ENCODE results near the gene LMNB1.
A peak's percentile ranks its signal among the peaks of the same experiment; 100 is the strongest.
"Not testable (repeated sequence)": the region's sequence is repeated elsewhere in the genome, so short reads cannot be mapped to it uniquely, and the experiment has no call there.

The LMNB1 gene

DNA sequence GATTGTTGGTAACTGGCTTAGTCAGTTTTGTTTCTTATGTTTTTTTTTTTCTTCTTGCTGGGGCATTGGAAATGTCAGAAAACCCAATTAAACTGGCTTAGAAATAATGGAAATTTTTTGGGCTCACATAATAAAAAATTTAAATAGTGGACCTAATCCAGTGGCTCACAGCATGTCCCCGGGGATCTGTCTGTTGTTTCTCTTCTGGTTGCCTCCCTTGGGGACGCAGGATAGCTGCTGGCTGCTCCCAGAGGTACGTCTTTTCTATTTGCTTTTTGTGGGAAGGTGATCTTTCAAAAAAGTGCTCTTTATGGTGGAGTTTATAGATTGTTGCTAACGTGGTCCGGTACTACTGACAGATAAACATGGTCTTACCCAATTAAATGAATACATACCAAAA, 52.2 kb downstream of the LMNB1 start:
- DNase-seq, result no peak

DNA sequence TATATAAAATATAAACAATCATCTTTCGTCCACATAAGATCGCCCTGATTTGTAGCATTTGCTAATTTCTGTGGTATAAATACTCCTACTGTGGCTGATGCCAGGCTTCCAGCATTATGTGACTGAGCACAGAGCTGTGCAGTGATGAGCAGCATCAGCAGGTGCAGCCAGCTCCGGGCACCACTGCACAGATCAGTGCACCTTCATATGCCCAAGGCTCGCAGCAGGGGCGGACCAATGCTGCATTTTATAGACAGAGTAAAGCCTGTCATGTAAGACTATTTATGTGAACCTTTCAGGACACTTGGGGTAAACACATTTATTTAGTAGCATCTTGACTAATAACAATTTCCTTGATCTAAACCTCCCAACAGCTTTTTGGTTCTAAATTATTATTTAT, 53.1 kb downstream of the LMNB1 start:
- DNase-seq, result no peak

DNA sequence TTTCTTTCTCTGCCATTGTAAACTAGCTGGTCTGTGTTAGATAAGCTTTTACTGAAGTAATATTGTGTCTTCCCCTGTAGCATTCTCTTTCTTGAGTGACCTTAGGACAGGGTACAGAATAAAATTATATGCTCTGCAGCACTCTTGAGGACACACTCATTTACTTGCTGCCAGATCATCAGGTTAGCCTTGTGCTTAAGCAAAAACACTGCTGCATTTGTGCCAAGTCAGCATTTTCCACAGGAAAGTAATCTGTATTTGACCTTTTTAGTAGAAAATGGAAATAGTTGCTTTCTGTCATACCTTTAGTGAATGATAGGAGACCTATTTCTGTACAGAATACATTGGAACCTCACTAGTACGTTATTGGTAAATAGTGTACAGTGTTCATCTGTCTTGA, 54.2 kb downstream of the LMNB1 start:
- DNase-seq, result no peak

DNA sequence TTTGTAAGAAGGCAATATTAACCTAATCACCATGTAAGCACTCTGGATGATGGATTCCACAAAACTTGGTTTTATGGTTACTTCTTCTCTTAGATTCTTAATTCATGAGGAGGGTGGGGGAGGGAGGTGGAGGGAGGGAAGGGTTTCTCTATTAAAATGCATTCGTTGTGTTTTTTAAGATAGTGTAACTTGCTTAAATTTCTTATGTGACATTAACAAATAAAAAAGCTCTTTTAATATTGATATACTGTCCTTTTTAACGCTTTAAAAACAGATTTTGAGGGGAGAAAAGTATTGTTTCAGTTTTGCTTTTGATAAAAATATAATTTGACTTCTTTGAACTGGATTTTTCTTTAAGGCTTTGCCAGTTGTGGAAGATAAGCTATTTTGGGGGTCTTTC, 59.8 kb downstream of the LMNB1 start:
- no peak for DNase-seq

DNA sequence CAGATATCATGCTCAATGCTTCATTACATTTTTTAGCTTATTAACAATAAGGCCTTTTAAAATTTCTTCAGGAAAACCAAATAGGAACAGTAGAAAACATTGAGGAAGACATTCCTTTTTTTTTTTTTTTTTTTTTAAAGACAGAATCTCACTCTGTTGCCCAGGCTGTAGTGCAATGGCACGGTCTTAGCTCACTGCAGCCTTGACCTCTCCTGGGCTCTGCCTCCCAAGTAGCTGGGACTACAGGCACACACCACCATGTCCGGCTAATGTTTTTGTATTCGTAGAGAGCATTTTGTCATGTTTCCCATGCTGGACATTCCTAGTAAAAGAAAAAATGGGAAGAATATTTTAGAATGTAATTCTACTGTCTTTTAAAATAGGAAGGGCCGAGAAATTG, 60.3 kb downstream of the LMNB1 start:
- DNase-seq, result no peak

DNA sequence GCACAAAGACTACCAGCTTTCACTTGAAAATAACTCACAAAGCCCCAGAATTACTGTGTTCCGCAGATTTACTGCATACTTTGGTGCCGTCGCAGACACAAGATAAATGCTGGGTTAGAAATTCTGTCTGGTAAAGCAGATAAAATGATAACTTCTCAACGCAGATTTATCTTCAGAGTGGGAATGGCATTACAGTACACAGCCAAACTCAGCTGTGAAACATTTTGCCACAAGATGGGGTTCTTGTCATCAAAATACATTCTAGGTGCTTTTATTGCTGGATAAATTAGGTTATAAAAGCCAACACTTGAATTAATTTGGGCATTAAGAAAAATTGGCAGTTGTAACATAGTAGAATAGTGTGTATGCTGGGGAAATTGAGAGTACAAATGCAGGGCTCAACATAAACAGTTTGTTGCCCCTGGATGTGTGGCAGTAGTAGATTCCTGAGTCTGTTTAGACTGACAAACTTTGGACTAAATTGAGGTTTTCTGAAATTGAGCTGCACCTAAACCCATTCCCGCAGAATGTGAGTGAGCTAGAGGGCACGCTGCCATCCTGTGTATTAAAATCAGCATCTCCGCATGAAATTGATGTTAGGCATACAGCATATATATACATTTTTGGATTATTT, 61.1 kb downstream of the LMNB1 start:
- DNase-seq, result no peak

DNA sequence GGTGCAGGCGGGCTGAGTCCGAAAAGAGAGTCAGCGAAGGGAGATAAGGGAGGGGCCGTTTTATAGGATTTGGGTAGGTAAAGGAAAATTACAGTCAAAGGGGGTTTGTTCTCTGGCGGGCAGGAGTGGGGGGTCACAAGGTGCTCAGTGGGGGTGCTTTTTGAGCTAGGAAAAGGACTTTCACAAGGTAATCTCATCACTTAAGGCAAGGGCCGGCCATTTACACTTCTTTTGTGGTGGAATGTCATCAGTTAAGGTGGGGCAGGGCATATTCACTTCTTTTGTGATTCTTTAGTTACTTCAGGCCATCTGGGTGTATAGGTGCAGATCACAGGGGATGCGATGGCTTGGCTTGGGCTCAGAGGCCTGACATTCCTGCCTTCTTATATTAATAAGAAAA, 62.5 kb downstream of the LMNB1 start:
- DNase-seq, result not testable (repeated sequence)

DNA sequence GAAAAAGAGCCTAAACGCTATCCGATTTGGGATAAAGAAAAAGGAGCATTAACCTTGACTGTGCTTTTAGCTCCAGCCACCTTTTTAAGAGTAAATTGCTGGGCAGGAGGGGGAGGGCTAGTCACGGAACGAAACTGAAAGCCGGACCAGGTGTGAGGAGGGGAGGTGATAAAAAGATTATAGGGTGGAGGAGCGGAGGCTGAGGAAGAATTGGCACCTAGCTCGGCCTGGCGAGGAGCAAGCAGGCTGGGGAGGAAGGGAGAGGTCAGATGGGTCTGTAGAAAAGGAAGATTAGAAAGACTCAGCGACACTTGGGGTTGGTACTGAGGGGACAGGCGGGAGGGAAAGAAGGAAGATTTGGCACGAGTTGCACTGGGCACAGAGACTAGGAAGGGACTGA, 66.4 kb downstream of the LMNB1 start:
- not testable (repeated sequence) for DNase-seq

DNA sequence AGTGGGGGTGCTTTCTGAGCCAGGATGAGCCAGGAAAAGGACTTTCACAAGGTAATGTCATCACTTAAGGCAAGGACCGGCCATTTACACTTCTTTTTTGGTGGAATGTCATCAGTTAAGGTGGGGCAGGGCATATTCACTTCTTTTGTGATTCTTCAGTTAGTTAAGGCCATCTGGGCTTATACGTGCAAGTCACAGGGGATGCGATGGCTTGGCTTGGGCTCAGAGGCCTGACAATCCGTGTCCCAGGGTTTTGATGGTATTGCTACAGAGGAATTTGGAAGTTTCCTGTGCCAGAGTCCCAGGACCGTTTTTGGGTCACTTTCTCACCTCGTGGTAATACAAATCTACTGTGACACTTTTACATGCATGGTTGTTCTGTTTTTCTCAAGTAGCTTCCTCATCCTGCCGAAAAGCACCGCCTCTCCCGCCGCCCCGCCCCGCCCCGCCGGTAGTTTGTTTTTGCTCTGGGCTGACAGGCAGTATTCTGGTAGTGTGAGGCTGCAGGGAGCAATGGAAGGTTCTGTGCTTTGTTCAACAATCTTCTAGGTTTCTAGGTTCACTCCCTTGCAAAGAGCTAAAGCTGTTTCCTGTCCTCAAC, 68.6 kb downstream of the LMNB1 start:
- DNase-seq, result peak; percentile 26

DNA sequence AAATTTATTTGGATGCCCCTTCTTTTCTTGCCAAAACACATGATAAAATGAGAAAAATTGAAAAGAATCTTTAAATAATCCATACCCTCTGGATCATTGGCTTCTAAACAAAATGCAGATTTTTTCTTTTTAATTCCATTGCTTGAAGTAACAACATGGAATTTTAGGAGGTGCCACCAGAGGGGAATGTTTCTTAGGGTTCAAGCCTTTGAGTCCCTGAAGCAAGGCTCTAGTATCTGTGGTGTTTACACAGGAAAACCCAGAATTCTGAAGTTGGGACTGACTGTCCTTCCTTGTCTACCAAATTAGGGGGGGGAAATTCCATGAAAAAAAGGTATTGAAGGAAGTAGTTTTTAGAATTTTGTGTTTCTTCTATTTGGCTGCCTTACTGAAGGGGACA, 69.4 kb downstream of the LMNB1 start:
- DNase-seq, result no peak

DNA sequence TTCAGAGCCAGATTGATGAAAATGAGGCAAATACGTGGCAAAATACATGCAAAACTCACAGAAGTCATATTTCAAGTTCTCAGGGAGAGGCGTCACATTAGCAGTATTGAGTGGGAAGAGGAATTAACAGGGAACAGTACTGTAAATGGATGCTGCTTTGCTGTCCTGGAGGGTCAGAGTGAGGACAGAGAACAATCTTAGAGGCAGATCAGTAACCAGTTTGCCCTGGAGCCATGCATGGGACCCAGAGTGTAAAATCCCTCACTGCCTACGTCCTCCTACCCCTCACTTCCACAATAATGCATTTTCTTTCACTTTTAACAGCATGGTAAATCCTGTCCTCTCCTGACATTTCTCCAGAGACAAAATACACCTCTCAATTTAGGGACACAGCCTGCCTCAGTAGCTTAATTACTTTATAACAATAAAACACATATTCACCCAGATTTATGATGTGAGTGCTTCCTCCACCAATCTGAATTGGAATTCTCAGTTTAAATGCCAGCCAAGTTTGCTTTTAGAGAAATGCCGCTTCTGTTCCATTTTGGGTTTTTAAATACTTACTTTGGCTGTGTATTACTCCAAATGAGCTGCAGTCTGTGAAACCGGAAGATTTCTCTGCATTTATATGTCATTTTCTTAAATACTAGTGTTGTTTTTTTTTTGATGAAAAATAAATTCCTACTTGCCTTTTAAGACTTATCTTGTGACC, 70.0 kb downstream of the LMNB1 start:
- no peak for DNase-seq

DNA sequence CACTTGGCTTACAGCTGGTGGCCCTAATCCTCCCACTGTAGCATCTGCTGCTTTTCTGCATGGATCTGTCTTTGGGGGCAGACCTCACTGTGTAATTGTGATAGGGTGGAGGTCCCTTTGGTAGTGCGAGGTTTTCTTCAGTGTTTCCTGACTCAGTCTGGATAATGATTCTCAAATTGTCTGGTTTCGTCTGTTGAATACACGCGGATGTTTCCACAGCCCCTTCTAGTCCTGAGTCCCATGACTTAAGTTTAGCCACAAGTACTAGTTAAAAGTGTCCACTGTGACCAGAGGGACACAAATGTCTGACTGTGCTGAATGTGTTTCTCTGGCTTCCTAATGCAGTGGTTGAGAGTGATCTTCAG, 70.5 kb downstream of the LMNB1 start:
- DNase-seq, result no peak

DNA sequence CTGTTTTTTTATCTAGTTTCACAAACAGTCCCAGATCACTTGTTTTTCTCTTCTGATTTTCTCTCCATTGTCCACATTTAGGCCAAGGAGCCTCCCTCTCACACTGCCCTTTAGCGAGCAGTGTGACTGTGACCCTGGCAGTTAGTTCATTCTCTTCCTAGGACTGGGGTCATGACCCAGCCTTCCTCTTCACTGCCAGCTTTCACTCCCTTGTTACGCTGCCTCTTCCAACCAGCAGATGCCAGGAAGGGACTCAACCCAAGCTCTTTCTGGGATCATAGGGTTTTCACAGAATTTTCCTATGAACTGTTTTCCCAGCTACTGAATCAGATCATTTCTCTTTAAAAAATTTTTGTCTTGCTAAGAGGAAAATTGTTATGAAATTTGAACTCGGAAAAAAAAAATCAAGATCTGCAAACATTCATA, 70.9 kb downstream of the LMNB1 start:
- DNase-seq, result no peak

DNA sequence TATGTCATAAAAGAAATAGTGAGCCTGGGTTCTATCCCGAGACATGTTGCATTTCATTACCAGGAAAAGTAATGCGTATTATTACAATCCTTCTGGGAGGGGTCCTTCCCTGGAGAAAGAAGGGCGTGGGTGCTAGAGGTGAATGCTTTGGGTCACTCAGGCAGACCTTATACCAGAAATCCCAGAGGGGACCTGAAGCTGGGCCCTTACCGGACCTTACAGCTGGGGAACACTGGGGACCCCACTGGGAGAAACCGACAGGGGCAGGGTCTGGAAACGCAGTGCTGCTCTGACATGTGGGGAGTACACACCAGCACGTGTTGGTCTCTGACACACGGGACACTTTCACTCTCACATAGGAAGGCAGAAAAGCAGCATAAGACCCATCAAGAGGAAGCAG, 71.3 kb downstream of the LMNB1 start:
- DNase-seq, result no peak

DNA sequence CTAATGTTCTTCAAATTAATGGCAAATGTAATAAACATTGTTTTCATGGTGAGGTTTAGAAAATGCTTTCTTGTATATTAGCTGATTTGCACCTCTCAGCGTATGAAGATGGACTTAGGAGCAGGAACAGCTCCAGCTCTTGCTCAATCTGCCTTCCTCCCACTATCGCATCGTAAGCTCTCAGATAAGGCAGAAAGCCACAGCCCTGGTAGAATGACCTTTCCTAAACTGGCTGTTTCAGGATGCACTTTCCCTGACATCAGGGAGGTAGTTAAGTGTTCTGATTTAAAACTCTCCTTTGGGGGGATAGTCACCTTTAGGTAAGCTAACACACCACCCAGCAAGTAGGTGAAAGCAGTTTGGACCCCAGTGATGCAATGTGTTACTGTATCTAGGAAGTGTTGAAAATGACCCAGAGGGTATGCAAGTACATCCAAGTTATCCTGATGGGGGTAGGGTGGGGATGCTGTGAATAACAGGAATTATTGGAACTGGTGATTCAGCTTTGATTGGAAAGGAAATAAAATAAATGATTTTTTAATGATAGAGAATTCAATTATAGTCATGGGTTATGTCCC, 72.3 kb downstream of the LMNB1 start:
- DNase-seq, result no peak

DNA sequence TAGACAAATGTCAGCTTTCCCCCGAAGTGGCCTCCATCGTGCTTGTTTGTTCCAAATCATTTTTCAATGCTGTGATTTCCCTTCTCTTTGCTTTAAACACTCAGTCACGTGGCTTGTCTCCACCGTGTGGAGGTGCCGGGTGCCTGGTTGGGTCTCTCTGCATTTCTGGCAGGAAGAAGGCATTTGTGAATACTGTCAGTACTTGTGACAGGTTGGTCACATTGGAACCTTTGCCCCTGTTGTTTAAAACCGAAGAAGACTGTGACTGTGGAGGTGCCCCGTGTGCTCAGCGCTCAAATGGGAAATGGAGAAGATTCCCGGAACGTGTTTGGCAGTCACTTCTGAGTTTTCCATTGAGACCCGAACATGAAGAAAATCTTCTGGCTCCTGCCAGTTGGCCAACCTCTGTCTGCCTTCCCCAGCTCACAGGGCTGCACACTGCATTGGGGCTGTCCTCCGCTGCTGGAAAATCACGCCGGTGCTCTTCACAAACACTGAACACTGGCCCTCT, 74.6 kb downstream of the LMNB1 start:
- no peak for DNase-seq

DNA sequence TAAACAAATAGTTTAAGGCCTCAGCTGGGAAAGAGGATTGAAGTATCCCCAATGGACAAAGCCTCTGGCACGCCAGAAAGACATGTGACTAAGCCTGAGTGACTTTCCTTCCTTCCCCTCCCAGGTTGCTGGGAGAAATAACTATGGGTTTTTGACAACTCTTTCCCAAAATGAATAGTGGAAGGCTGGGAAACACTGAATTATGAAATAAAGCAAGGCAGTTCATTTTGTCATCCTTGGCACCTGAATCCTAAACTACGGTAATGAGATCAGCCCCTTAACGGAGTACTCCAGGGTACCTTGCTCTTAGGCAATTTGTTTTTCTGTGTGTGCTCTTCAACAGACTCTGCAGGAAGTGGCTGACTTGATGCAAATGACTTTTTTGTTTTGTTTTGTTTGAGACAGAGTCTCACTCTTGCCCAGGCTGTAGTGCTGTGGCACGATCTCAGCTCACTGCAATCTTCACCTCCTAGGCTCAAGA, 75.2 kb downstream of the LMNB1 start:
- DNase-seq, result peak; percentile 24

DNA sequence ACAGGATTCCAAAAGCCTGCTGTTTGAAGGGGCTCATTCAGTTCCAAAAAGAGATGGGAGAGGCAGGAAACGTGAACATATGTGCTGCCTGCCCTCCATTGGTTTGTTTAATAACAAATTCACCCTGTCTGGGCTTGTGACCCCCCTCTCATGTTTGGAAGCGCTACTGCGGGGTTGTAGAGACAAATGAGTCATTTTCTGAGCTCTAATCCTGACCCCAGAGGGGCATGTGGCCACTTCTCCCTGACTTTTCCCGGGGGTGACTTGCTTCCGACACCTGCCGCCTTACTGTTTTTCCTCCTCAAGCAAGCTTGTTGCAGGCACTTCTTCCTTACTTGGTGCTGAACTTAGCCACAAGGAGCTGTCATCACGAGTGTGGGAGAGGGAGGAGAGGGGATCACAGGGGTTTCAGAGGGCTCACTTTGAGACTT, 75.9 kb downstream of the LMNB1 start:
- no peak for DNase-seq

DNA sequence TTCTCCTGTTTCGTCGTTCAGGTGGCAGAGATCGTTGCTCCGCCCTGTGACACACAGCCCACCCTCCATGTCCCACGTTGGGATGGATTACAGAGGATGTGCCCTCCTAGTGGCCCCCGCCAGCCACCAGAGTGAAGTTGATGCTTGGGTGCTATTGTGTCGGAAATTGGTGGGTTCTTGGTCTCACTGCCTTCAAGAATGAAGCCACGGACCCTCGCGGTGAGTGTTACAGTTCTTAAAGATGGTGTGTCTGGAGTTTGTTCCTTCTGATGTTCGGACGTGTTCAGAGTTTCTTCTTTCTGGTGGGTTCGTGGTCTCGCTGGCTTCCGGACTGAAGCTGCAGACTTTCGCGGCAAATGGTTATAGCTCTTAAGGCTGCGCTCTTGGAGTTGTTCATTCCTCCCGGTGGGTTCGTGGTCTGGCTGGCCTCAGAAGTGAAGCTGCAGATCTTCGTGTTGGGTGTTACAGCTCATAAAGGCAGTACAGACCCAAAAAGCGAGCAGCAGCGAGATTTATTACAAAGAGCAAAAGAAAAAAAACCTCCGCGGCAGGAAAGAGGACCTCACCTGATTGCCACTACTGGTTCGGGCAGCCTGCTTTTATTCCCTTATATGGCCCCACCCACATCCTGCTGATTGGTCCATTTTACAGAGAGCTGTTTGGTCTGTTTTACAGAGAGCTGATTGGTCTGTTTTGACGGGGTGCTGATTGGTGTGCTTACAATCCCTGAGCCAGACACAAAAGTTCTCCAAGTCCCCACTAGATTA, 76.8 kb downstream of the LMNB1 start:
- peak; percentile 40 for DNase-seq

DNA sequence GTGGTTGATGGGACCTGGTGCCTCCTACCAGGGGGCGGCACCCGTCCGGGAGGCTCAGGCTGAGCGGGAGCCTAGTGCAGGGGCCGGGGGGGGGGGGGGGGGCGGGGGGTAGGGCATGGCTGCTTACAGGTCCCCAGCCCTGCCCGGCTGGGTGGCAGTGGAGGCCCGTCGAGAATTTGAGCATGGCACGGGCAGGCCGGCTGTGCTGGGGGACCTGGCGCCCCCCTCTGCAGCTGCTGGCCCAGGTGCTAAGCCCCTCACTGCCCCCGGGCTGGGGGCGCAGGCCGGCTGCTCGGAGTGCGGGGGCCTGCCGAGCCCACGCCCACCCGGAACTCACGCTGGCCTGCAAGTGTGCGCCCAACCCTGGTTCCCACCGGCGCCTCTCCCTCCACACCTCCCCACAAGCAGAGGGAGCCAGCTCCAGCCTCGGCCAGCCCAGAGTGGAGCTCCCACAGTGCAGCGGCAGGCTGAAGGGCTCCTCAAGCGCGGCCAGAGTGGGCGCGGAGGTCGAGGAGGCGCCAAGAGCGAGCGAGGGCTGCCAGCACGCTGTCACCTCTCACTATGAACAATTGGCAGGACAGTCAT, 77.7 kb downstream of the LMNB1 start:
- DNase-seq, result no peak

DNA sequence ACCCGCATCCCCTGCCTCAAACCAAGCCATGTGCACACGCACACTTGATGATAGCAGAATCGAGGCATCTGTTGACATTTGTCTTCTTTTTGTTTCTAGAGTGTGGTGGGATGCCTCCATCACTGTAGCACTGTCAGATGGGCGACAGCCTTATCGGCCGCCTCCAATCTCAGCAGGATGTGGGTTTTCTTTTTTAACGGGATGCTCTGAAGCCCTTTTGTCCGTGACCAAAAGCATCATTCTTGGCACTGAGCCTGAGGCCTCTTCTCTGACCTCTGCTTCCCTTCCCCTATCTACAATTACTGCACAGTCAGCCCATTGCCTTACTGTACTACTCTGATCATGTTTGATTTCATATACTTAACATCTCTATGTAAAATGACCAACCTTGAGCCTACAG, 78.3 kb downstream of the LMNB1 start:
- DNase-seq, result no peak
